Stimulated activated CD4-positive, alpha-beta T cell treated with anti-CD3 and anti-CD28 coated beads, Interleukin-2, amount 100 ng/mL, for 48 hours (primary cell): ENCODE results near the gene CDK9.

Source experiments
- DNase-seq, 2 donors: peaks; one replicate each; pipeline ENCODE4 v3.0.0-alpha.2; 2020

CDK9 gene

GRCh38 chr9:127762111-127762676, 23.6 kb upstream of the CDK9 start:
- no peak for DNase-seq

- no peak for DNase-seq
Measured at GRCh38 chr9:127763918-127764384, 21.9 kb upstream of the CDK9 start.

GRCh38 chr9:127765418-127765817, 20.4 kb upstream of the CDK9 start:
- no peak for DNase-seq

GRCh38 chr9:127767410-127767809, 18.4 kb upstream of the CDK9 start:
- no peak for DNase-seq

GRCh38 chr9:127767909-127768331, 17.9 kb upstream of the CDK9 start:
- DNase-seq = no peak

GRCh38 chr9:127768698-127769097, 17.1 kb upstream of the CDK9 start:
- DNase-seq = no peak

GRCh38 chr9:127769101-127769500, 16.7 kb upstream of the CDK9 start:
- DNase-seq = no peak

GRCh38 chr9:127769929-127770582, 15.8 kb upstream of the CDK9 start:
- DNase-seq = no peak

- no peak for DNase-seq
Measured at GRCh38 chr9:127770583-127770904, 15.3 kb upstream of the CDK9 start.

- peak; percentile 93 to 97 for DNase-seq
Measured at GRCh38 chr9:127770905-127771569, 14.8 kb upstream of the CDK9 start.

- no peak for DNase-seq
Measured at GRCh38 chr9:127771570-127772189, 14.2 kb upstream of the CDK9 start.

- no peak for DNase-seq
Measured at GRCh38 chr9:127772603-127773002, 13.2 kb upstream of the CDK9 start.

GRCh38 chr9:127773272-127773671, 12.6 kb upstream of the CDK9 start:
- no peak for DNase-seq

GRCh38 chr9:127773981-127774380, 11.9 kb upstream of the CDK9 start:
- DNase-seq = no peak

GRCh38 chr9:127776195-127776923, 9.5 kb upstream of the CDK9 start:
- DNase-seq = peak; percentile 55 to 61

GRCh38 chr9:127776924-127777289, 8.9 kb upstream of the CDK9 start:
- no peak for DNase-seq

- DNase-seq = no peak
Measured at GRCh38 chr9:127777368-127777980, 8.4 kb upstream of the CDK9 start.

GRCh38 chr9:127778280-127779135, 7.3 kb upstream of the CDK9 start, which contains the start of gene SH2D3C:
Gene SH2D3C, minus strand, starts transcription at chr9:127778666. Its CDS starts 39 bp downstream, at chr9:127778627.
- no peak for DNase-seq

GRCh38 chr9:127779136-127779981, 6.5 kb upstream of the CDK9 start:
- peak; percentile 46 to 49 for DNase-seq

GRCh38 chr9:127780126-127780885, 5.5 kb upstream of the CDK9 start:
- no peak for DNase-seq
